Keratinocyte (primary cell): Measurements from ENCODE around the gene PNKP.

Experiments
- EZH2 ChIP-seq: IDR thresholded peaks from one replicate; pipeline ENCODE4 v1.6.1; 2012; ENCODE audit warnings: inconsistent platforms, mild to moderate bottlenecking, low read length, moderate library complexity
- TF ChIP-seq, protein P1 (sequence below), 3 experiments: IDR thresholded peaks in 1 of 3; conservative IDR thresholded peaks in 1 of 3; optimal IDR thresholded peaks in 1 of 3; 2 replicates in 2 of 3; 3 replicates in 1 of 3; pipeline versions ENCODE3 to v1.5.1; 2011; ENCODE audit warnings: low read length in 3 of 3, mild to moderate bottlenecking in 3 of 3, moderate library complexity in 2 of 3, control low read depth in 1 of 3, inconsistent platforms in 1 of 3; ENCODE audit not compliant: insufficient read depth in 2 of 3; ENCODE audit errors: extremely low read depth in 1 of 3

DNA sequence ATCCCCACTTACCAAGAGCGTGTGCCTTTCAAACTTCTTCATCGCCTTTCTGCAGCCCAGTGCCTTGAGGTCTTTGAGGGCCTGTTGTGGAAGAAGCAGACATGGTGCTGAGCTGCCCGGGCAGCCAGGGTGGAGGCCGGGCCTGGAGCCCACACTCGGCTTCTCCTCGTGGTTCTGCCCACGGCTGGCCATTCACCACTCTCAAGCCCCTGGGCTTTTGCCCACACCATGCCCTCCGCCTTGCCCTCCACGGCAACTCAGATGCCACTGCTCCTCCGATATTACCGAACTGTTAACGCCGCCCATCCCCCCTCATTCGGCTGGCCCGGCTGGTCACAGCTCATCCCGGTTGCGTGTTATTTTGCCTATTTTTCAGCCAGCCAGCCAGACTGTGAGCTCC lies 24.0 kb upstream of the PNKP start:
- TF ChIP-seq, protein P1, sequence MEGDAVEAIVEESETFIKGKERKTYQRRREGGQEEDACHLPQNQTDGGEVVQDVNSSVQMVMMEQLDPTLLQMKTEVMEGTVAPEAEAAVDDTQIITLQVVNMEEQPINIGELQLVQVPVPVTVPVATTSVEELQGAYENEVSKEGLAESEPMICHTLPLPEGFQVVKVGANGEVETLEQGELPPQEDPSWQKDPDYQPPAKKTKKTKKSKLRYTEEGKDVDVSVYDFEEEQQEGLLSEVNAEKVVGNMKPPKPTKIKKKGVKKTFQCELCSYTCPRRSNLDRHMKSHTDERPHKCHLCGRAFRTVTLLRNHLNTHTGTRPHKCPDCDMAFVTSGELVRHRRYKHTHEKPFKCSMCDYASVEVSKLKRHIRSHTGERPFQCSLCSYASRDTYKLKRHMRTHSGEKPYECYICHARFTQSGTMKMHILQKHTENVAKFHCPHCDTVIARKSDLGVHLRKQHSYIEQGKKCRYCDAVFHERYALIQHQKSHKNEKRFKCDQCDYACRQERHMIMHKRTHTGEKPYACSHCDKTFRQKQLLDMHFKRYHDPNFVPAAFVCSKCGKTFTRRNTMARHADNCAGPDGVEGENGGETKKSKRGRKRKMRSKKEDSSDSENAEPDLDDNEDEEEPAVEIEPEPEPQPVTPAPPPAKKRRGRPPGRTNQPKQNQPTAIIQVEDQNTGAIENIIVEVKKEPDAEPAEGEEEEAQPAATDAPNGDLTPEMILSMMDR (optimal IDR thresholded peaks at IDR 0.05 in 1 of 3, IDR thresholded peaks at IDR 0.05 in 1 of 3, conservative IDR thresholded peaks at IDR 0.05 in 1 of 3; ENCODE audit: extremely low read depth in 1 of 3, insufficient read depth in 2 of 3, low read length in 3 of 3): no peak
- TF ChIP-seq EZH2: no peak
